Esophagus muscularis mucosa (tissue), 4 donors: ENCODE measurements around the gene TSPAN5. TPM values are rescaled to one million over a fixed set of nuclear protein-coding genes. Genes with fewer than 3 reads are reported as not detected.

ENCODE experiments used
- DNase-seq: peaks from one replicate; pipeline ENCODE4 v3.0.0-alpha.2; 2017; ENCODE audit errors: extremely low spot score
- H3K27ac ChIP-seq, 4 donors: fragments of 200-600 bp; sonication (generic); replicated peaks in 1 of 4; 1 replicate in 3 of 4; 2 replicates in 1 of 4; pipeline ENCODE4 v1.5.1; 2016 to 2019; ENCODE audit warnings: mild to moderate bottlenecking in 1 of 4
- H3K27me3 ChIP-seq, 4 donors: fragments of 200-600 bp; sonication (generic); one replicate each; pipeline versions ENCODE4 v1.5.1 to v1.6.0; 2016 to 2019
- H3K36me3 ChIP-seq, 4 donors: fragments of 200-600 bp; sonication (generic); one replicate each; pipeline ENCODE4 v1.5.1; 2016 to 2019
- H3K4me1 ChIP-seq, 4 donors: fragments of 200-600 bp; sonication (generic); one replicate each; pipeline ENCODE4 v1.5.1; 2016 to 2019
- H3K4me3 ChIP-seq, 4 donors: fragments of 200-600 bp; sonication (generic); 1 replicate in 2 of 4; 2 replicates in 2 of 4; pipeline ENCODE4 v1.5.1; 2016 to 2019; ENCODE audit warnings: mild to moderate bottlenecking in 4 of 4, moderate library complexity in 1 of 4
- H3K9me3 ChIP-seq, 4 donors: fragments of 200-600 bp; sonication (generic); 1 replicate in 3 of 4; 2 replicates in 1 of 4; pipeline ENCODE4 v1.5.1; 2016 to 2019
- EP300 ChIP-seq: sonication (generic); formaldehyde crosslinking; IDR thresholded peaks from one replicate; pipeline ENCODE4 v1.6.1; 2017; ENCODE audit warnings: antibody characterized with exemption
- POLR2A ChIP-seq: fragments of 450-650 bp; IDR thresholded peaks from one replicate; pipeline ENCODE4 v1.6.1; 2017; ENCODE audit warnings: antibody characterized with exemption, moderate library complexity, mild to moderate bottlenecking, low read depth
- POLR2AphosphoS5 ChIP-seq, 2 donors: sonication (generic); formaldehyde crosslinking; IDR thresholded peaks; one replicate each; pipeline ENCODE4 v1.6.1; 2017; ENCODE audit warnings: antibody characterized with exemption in 2 of 2
- WGBS: methylation state at CpG from one replicate; pipeline ENCODE4 v1.1.5; 2018; 5-methylcytosine and 5-hydroxymethylcytosine counted together
- intact Hi-C: fragments of 100-400 bp; cut with DNase I; formaldehyde crosslinking; loops from one replicate; pipeline ENCODE4 v1.15.1; 2023
- total RNA-seq, 4 donors: library from RNA; depleted of rRNA; stranded (reverse); fragments of >200 nt; gene quantifications; one replicate each; pipeline versions ENCODE4 v1.1.0 to v1.2.1, GENCODE V29; 2016
- TF ChIP-seq, protein P1 (sequence below), 3 experiments: fragments of 200-600 bp in 2 of 3; fragments of 450-650 bp in 1 of 3; sonication (generic) in 2 of 3; IDR thresholded peaks; one replicate each; pipeline ENCODE4 v1.5.1; 2017 to 2019; ENCODE audit warnings: antibody characterized with exemption in 3 of 3, mild to moderate bottlenecking in 2 of 3, moderate library complexity in 1 of 3

The TSPAN5 gene
- total RNA-seq, 4 donors from 2014 or later = 9.1 to 16.8 (median 13.3) TPM

DNA sequence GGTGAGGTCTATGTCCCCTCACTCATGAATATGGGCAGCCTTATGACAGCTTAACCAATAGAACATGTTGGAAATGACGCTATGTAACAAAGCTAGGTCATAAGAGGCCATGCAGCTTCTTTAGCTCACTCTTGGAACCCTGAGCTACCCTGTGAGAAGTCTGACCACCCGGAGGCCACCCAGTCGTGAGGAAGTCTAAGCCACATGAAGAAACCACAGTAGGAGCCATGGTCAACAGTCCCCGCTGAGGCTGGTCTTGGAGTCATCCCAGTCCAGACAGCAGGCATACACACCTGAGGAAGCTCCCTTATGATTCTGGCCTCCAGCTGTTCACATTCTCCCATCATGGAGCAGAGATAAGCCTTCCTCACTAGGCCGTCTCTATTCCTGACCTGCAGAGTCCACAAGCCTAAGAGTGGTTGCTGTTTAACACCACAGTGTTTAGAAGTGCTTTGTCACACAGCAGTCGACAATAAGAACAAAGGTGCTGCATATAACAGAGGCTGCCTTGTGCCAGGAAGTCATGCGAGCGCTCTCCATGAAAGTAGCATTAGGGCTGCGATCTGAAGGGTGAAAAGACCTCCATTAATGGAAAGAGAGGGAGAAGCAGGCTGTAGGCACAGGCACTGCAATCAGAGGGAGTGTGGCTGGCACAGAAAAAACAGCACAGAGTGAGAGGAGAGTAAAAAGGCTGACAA lies 38.2 kb downstream of the TSPAN5 start:
- Histone ChIP-seq H3K4me3 (no peak overlapping the region), H3K36me3 (no peaks in the 10 kb centered on the region), H3K9me3 (no peaks in the 10 kb centered on the region), H3K4me1 (peaks cover 0 to 13% (median 12%) of the 10 kb centered on the region in 4 donors), H3K27ac (no peak overlapping the region), H3K27me3 (no peaks in the 10 kb centered on the region)
- no peak for TF ChIP-seq POLR2A
- no peak for TF ChIP-seq EP300
- TF ChIP-seq, protein P1, sequence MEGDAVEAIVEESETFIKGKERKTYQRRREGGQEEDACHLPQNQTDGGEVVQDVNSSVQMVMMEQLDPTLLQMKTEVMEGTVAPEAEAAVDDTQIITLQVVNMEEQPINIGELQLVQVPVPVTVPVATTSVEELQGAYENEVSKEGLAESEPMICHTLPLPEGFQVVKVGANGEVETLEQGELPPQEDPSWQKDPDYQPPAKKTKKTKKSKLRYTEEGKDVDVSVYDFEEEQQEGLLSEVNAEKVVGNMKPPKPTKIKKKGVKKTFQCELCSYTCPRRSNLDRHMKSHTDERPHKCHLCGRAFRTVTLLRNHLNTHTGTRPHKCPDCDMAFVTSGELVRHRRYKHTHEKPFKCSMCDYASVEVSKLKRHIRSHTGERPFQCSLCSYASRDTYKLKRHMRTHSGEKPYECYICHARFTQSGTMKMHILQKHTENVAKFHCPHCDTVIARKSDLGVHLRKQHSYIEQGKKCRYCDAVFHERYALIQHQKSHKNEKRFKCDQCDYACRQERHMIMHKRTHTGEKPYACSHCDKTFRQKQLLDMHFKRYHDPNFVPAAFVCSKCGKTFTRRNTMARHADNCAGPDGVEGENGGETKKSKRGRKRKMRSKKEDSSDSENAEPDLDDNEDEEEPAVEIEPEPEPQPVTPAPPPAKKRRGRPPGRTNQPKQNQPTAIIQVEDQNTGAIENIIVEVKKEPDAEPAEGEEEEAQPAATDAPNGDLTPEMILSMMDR (IDR thresholded peaks at IDR 0.05) = no peak
- no peak for TF ChIP-seq POLR2AphosphoS5 (IDR thresholded peaks at IDR 0.05)
- intact Hi-C loops = no loop called here
- WGBS = 88% methylated on average over 9 of the region's 9 CpGs
- peak; percentile 82 for DNase-seq

DNA sequence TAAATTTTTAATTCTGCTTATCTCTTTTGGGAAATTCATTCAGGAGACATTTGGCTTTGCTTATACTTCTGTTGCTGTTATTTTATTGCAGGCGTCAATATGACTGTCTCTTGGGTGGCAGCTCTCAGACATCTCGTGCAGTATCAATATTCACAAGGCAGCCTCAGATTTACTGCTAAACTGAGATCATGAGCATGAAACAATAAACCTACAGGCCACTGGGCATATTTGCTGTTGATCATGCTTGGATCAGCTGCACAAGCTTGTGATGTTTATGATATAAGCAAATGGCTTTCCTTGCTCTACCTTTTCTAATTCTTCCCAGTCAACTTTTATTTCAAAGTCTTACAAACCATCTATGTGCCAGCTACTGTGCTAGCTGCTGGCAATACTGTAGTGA lies 39.2 kb downstream of the TSPAN5 start:
- H3K27ac ChIP-seq = no peak overlapping the region
- no peaks in the 10 kb centered on the region for H3K9me3 ChIP-seq
- no peak overlapping the region for H3K4me3 ChIP-seq
- no peaks in the 10 kb centered on the region for H3K27me3 ChIP-seq
- H3K36me3 ChIP-seq = no peaks in the 10 kb centered on the region
- 92% methylated on average over 2 of the region's 2 CpGs for WGBS
- no peak for TF ChIP-seq EP300
- TF ChIP-seq POLR2A = no peak
- no peak for TF ChIP-seq POLR2AphosphoS5 (IDR thresholded peaks at IDR 0.05)
- TF ChIP-seq, protein P1 (IDR thresholded peaks at IDR 0.05) = no peak
- peak; percentile 29 for DNase-seq
- peaks cover 0 to 10% (median 9%) of the 10 kb centered on the region in 4 donors for H3K4me1 ChIP-seq
- intact Hi-C loops = no loop called here

DNA sequence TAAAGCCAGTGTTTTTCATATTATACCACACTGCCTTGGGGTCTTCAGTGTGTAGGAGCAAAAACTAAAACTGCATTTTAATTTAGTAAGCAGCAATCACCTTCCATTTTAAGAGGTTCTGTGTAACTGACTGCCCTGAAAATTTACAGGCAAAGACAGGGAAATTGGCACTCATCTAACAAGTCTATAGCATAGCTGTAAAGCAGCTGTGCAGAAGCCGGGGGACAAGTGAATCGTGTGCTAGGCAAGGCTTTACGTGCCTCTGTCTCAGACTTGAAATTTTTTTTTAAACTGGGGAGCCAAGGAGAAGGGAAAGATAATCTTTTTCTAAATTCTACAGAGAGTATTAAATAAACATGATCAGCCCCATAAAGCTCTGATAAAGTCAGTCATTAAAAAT lies 39.7 kb downstream of the TSPAN5 start:
- Histone ChIP-seq H3K9me3 (no peaks in the 10 kb centered on the region), H3K27ac (no peak overlapping the region), H3K4me1 (peaks cover 0 to 10% (median 9%) of the 10 kb centered on the region in 4 donors), H3K36me3 (no peaks in the 10 kb centered on the region), H3K27me3 (no peaks in the 10 kb centered on the region), H3K4me3 (no peak overlapping the region)
- TF ChIP-seq EP300 (no peak), POLR2A (no peak), POLR2AphosphoS5 (IDR thresholded peaks at IDR 0.05) (no peak)
- TF ChIP-seq, protein P1 (IDR thresholded peaks at IDR 0.05) = no peak
- WGBS = 92% methylated on average over 3 of the region's 3 CpGs
- peak; percentile 7 for DNase-seq
- intact Hi-C loops = no loop called here

DNA sequence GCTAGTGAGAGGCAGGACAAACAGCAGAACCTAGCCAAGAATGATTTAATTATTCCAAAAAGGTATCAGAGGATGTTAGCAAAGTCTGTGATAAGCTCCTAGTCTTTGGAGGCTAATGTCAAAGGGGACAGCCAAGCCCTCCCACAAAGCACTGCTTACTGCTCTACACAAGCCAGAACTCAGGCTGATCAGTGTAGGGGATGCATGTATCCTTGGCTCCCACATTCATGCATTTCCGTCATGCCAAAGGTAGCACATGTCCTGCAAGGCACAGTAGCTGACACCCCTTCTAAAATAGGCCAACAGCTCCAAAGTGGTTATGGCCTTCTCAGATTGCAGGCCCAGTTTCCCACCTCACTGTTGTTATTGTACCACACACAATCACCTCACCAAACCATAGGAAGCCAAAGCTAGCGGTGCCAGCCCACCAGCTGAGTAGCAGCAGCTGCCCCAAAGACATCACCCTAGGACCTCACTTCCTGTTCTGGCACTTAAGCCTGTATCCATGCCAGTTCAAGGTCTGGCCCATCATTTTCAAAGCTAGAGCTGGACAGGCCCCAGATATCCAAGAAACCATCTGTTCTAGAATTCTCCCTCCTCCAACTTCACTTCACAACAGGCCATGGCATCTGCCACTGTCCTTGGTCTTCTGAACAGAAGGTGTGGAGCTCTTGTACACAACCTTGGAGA lies 40.9 kb downstream of the TSPAN5 start:
- Histone ChIP-seq H3K4me1 (peaks cover 0 to 18% (median 12%) of the 10 kb centered on the region in 4 donors), H3K9me3 (no peaks in the 10 kb centered on the region), H3K4me3 (no peak overlapping the region), H3K36me3 (no peaks in the 10 kb centered on the region), H3K27ac (no peak overlapping the region), H3K27me3 (no peaks in the 10 kb centered on the region)
- intact Hi-C loops = no loop called here
- WGBS = 74% methylated on average over 2 of the region's 2 CpGs
- TF ChIP-seq, protein P1 (IDR thresholded peaks at IDR 0.05) = no peak
- no peak for TF ChIP-seq EP300
- no peak for TF ChIP-seq POLR2AphosphoS5 (IDR thresholded peaks at IDR 0.05)
- DNase-seq = peak; percentile 50
